Measurements from ENCODE around the gene TNNC1.

DNA sequence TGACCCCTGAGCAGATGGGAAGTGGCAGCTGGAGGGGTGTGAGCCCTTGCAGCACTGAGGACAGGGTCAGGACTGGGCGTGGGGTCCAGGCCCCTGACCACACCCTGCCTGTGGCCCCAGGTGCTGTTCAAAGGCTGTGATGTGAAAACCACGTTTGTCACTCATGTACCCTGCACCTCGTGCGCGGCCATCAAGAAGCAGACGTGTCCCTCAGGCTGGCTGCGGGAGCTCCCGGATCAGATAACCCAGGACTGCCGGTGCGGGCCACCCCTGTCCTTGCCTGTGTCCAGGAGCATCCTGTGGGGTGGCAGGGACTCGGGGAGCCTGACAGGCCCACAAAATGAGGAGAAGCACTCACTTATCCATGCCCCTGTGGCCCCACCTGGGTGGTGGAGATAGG, 47.2 kb upstream of the TNNC1 start:
- TF ChIP-seq, protein P1, sequence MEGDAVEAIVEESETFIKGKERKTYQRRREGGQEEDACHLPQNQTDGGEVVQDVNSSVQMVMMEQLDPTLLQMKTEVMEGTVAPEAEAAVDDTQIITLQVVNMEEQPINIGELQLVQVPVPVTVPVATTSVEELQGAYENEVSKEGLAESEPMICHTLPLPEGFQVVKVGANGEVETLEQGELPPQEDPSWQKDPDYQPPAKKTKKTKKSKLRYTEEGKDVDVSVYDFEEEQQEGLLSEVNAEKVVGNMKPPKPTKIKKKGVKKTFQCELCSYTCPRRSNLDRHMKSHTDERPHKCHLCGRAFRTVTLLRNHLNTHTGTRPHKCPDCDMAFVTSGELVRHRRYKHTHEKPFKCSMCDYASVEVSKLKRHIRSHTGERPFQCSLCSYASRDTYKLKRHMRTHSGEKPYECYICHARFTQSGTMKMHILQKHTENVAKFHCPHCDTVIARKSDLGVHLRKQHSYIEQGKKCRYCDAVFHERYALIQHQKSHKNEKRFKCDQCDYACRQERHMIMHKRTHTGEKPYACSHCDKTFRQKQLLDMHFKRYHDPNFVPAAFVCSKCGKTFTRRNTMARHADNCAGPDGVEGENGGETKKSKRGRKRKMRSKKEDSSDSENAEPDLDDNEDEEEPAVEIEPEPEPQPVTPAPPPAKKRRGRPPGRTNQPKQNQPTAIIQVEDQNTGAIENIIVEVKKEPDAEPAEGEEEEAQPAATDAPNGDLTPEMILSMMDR (IDR thresholded peaks at IDR 0.05; ENCODE audit: insufficient read depth, low read depth, low read length), result no peak
- no peak for TF ChIP-seq EZH2 (IDR thresholded peaks at IDR 0.05; ENCODE audit: insufficient read depth, low read length)

Data from astrocyte (in vitro differentiated cells and primary cell).